Activated CD8-positive, alpha-beta memory T cell treated with anti-CD3 and anti-CD28 coated beads, Interleukin-2, amount 10 ng/mL, durations not matched to agents 7 days and 5 days (primary cell): ENCODE data around the gene UBQLN1. TPM values are rescaled to one million over a fixed set of nuclear protein-coding genes. Genes with fewer than 3 reads are reported as not detected.
"Not testable (repeated sequence)": the region's sequence is repeated elsewhere in the genome, so short reads cannot be mapped to it uniquely, and the experiment has no call there.

Experiments used
- ATAC-seq: fragments of 150-1000 bp; cut with Tn5 transposase; one replicate; pipeline ENCODE4 v1.10.0; 2021; ENCODE audit warnings: moderate library complexity
- CTCF ChIA-PET: fragments of 350-600 bp; sonication (Branson Sonifier 250); formaldehyde crosslinking; loops from one replicate; lab custom pipeline; 2021; ENCODE audit warnings: antibody characterized with exemption; lab: Charles Lee
- DNase-seq: peaks from one replicate; pipeline ENCODE4 v3.0.0-alpha.2; 2020
- H3K27ac Mint-ChIP-seq: one replicate; pipeline ENCODE4 v1.8.0; 2021; ENCODE audit warnings: mild to moderate bottlenecking, mixed read lengths
- H3K27me3 Mint-ChIP-seq: one replicate; pipeline ENCODE4 v1.8.0; 2021; ENCODE audit warnings: mixed read lengths
- H3K36me3 Mint-ChIP-seq: one replicate; pipeline ENCODE4 v1.8.0; 2021; ENCODE audit warnings: mild to moderate bottlenecking, mixed read lengths
- H3K4me1 Mint-ChIP-seq: one replicate; pipeline ENCODE4 v1.8.0; 2021; ENCODE audit warnings: mixed read lengths
- H3K4me3 Mint-ChIP-seq: one replicate; pipeline ENCODE4 v1.8.0; 2021; ENCODE audit warnings: mild to moderate bottlenecking, moderate library complexity, mixed read lengths
- H3K9me3 Mint-ChIP-seq: one replicate; pipeline ENCODE4 v1.8.0; 2022; ENCODE audit warnings: low read depth, mixed read lengths
- total RNA-seq, 2 experiments: library from RNA; stranded (reverse); gene quantifications; one replicate each; pipeline ENCODE4 v1.2.3, GENCODE V29; 2021

UBQLN1 gene
- total RNA-seq, 2 experiments from 2014 or later, result 90.3 to 100.0 TPM

GRCh38 chr9:83622939-83623678, 84.6 kb downstream of the UBQLN1 start, which contains the start of gene IDNK:
Gene IDNK (plus strand): TSS chr9:83623143. CDS start chr9:83623172, 29 bp downstream.
- Mint-ChIP-seq H3K4me3 (peak within 1 kb of the TSS; percentile 83), H3K36me3 (peaks cover 14% of the 10 kb centered on the region), H3K27me3 (peaks cover 5% of the 10 kb centered on the region), H3K9me3 (no peaks in the 10 kb centered on the region), H3K4me1 (peaks cover 25% of the 10 kb centered on the region), H3K27ac (peak within 1 kb of the TSS; percentile 94)
- DNase-seq, result peak; percentile 72
- CTCF ChIA-PET, result interaction anchor here (0.6 to 2.2 kb wide), 11 partner anchors 15 to 381 kb away, joined by 3 to 9 read pairs (median 3); partner anchors contain the start of genes KIF27 and UBQLN1
- ATAC-seq, result peak; percentile 94

- peak; percentile 68 for ATAC-seq
- no peak for DNase-seq
- Mint-ChIP-seq H3K27me3 (peaks cover 5% of the 10 kb centered on the region), H3K9me3 (no peaks in the 10 kb centered on the region), H3K36me3 (peaks cover 14% of the 10 kb centered on the region), H3K27ac (peak overlapping the region; percentile 94), H3K4me3 (peak overlapping the region; percentile 83), H3K4me1 (peaks cover 25% of the 10 kb centered on the region)
- CTCF ChIA-PET, result interaction anchor here (0.7 to 2.2 kb wide), 5 partner anchors 16 to 85 kb away, joined by 3 to 9 read pairs (median 4); partner anchors contain the start of gene UBQLN1
These were observed 85.3 kb downstream of the UBQLN1 start for GRCh38 chr9:83622433-83622938.

- DNase-seq (peak; percentile 53), ATAC-seq (no peak)
- peaks cover 25% of the 10 kb centered on the region for H3K4me1 Mint-ChIP-seq
- H3K36me3 Mint-ChIP-seq, result peaks cover 8% of the 10 kb centered on the region
- CTCF ChIA-PET, result interaction anchor here (0.5 to 2.4 kb wide), 23 partner anchors 10 to 651 kb away, joined by 3 to 39 read pairs (median 3); partner anchors contain the start of gene KIF27
- no peaks in the 10 kb centered on the region for H3K9me3 Mint-ChIP-seq
- no peak overlapping the region for H3K27ac Mint-ChIP-seq
- H3K27me3 Mint-ChIP-seq, result peaks cover 5% of the 10 kb centered on the region
- peak overlapping the region; percentile 10 for H3K4me3 Mint-ChIP-seq
These were observed 86.7 kb downstream of the UBQLN1 start for GRCh38 chr9:83620841-83621636.

- H3K4me3 Mint-ChIP-seq, result no peak overlapping the region
- H3K4me1 Mint-ChIP-seq, result peaks cover 7% of the 10 kb centered on the region
- CTCF ChIA-PET, result no interaction called here
- H3K36me3 Mint-ChIP-seq, result no peaks in the 10 kb centered on the region
- DNase-seq (no peak), ATAC-seq (no peak)
- H3K27ac Mint-ChIP-seq, result no peak overlapping the region
- H3K27me3 Mint-ChIP-seq, result peaks cover 5% of the 10 kb centered on the region
- no peaks in the 10 kb centered on the region for H3K9me3 Mint-ChIP-seq
These were observed 90.5 kb downstream of the UBQLN1 start for GRCh38 chr9:83617299-83617698.

- H3K4me3 Mint-ChIP-seq, H3K4me1 Mint-ChIP-seq, DNase-seq, CTCF ChIA-PET, H3K27ac Mint-ChIP-seq, ATAC-seq, H3K36me3 Mint-ChIP-seq, H3K9me3 Mint-ChIP-seq, H3K27me3 Mint-ChIP-seq: not testable (repeated sequence)
These were observed 94.5 kb downstream of the UBQLN1 start for GRCh38 chr9:83613298-83613697.

Other genes with a start within 250 kb of the UBQLN1 start
- gene FRMD3, start 169.6 kb downstream of the UBQLN1 start, total RNA-seq, result under 1 TPM; 0.33 to 0.82 TPM
- gene IDNK, start 84.8 kb downstream of the UBQLN1 start, total RNA-seq, result 1 to 10 TPM; 6.2 to 9.1 TPM
- 1 to 10 TPM; 2.2 to 4.5 TPM for gene GKAP1, start 109.8 kb upstream of the UBQLN1 start, total RNA-seq
- gene KIF27, start 213.5 kb upstream of the UBQLN1 start, total RNA-seq, result 1 to 10 TPM; 2.0 to 2.2 TPM